IMR-90 (cell line): Measurements from ENCODE around the gene MNT.

Experiments used
- CEBPB ChIP-seq: IDR thresholded peaks from 2 replicates; pipeline ENCODE4 v1.6.1; 2012; ENCODE audit warnings: low read depth, low read length, improper control_type of control experiment
- CHD1 ChIP-seq: IDR thresholded peaks from 2 replicates; pipeline ENCODE4 v1.6.1; 2012; ENCODE audit warnings: low read depth, low read length, improper control_type of control experiment
- MAFK ChIP-seq: IDR thresholded peaks from 2 replicates; pipeline ENCODE4 v1.6.1; 2012; ENCODE audit warnings: low read depth, low read length, improper control_type of control experiment
- POLR2A ChIP-seq: IDR thresholded peaks from 2 replicates; pipeline ENCODE4 v1.6.1; 2012; ENCODE audit warnings: mild to moderate bottlenecking, low read depth, low read length
- RAD21 ChIP-seq: IDR thresholded peaks from 2 replicates; pipeline ENCODE4 v1.6.1; 2012; ENCODE audit warnings: low read length, improper control_type of control experiment
- RFX5 ChIP-seq: IDR thresholded peaks from 2 replicates; pipeline ENCODE4 v1.8.0; 2012; ENCODE audit warnings: low read depth, mild to moderate bottlenecking, low read length, moderate library complexity
- SMC3 ChIP-seq: fragments of 150-350 bp; IDR thresholded peaks from 2 replicates; pipeline ENCODE4 v1.6.1; 2016; ENCODE audit warnings: low read depth, mild to moderate bottlenecking, antibody characterized with exemption, low read length, moderate library complexity
- TF ChIP-seq, protein P1 (sequence below): conservative IDR thresholded peaks from 2 replicates; pipeline ENCODE4 v1.5.1; 2012; ENCODE audit warnings: mild to moderate bottlenecking, low read depth, low read length, improper control_type of control experiment
- TF ChIP-seq, protein P2 (sequence below): fragments of 150-350 bp; IDR thresholded peaks from 2 replicates; pipeline ENCODE4 v1.6.1; 2016; ENCODE audit warnings: low read depth, mild to moderate bottlenecking, low read length, moderate library complexity, borderline replicate concordance
- TF ChIP-seq, protein P3 (sequence below): fragments of 150-350 bp; IDR thresholded peaks from 2 replicates; pipeline ENCODE4 v1.6.1; 2017; ENCODE audit warnings: mild to moderate bottlenecking, antibody characterized with exemption, low read length, low read depth

DNA sequence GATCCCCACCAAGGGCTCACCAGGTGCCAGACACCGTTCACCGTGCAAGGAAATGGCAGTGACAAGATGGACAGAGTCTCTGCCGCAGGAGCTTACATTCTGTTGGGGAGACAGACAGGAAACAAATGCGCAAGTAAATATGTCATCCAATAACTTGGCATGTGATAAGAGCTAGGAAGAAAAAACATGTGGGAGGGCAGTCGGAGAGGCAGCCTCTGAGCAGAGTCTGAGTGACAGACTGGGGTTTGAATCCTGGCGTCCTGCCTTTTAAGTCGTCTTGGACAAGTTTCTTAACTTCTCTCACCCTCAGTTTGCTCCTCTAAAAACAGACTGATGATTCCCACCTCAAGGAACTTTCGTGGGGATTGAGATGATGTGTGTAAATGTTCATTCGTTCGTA lies 56.3 kb downstream of the MNT start:
- no peak for TF ChIP-seq POLR2A
- no peak for TF ChIP-seq CHD1
- TF ChIP-seq, protein P1, sequence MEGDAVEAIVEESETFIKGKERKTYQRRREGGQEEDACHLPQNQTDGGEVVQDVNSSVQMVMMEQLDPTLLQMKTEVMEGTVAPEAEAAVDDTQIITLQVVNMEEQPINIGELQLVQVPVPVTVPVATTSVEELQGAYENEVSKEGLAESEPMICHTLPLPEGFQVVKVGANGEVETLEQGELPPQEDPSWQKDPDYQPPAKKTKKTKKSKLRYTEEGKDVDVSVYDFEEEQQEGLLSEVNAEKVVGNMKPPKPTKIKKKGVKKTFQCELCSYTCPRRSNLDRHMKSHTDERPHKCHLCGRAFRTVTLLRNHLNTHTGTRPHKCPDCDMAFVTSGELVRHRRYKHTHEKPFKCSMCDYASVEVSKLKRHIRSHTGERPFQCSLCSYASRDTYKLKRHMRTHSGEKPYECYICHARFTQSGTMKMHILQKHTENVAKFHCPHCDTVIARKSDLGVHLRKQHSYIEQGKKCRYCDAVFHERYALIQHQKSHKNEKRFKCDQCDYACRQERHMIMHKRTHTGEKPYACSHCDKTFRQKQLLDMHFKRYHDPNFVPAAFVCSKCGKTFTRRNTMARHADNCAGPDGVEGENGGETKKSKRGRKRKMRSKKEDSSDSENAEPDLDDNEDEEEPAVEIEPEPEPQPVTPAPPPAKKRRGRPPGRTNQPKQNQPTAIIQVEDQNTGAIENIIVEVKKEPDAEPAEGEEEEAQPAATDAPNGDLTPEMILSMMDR, result no peak
- no peak for TF ChIP-seq MAFK
- TF ChIP-seq CEBPB, result no peak
- TF ChIP-seq SMC3, result no peak
- TF ChIP-seq, protein P2, sequence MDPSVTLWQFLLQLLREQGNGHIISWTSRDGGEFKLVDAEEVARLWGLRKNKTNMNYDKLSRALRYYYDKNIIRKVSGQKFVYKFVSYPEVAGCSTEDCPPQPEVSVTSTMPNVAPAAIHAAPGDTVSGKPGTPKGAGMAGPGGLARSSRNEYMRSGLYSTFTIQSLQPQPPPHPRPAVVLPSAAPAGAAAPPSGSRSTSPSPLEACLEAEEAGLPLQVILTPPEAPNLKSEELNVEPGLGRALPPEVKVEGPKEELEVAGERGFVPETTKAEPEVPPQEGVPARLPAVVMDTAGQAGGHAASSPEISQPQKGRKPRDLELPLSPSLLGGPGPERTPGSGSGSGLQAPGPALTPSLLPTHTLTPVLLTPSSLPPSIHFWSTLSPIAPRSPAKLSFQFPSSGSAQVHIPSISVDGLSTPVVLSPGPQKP, result no peak
- no peak for TF ChIP-seq RFX5
- TF ChIP-seq, protein P3, sequence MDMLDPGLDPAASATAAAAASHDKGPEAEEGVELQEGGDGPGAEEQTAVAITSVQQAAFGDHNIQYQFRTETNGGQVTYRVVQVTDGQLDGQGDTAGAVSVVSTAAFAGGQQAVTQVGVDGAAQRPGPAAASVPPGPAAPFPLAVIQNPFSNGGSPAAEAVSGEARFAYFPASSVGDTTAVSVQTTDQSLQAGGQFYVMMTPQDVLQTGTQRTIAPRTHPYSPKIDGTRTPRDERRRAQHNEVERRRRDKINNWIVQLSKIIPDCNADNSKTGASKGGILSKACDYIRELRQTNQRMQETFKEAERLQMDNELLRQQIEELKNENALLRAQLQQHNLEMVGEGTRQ, result no peak
- no peak for TF ChIP-seq RAD21
